GM12878 (cell line): Measurements from ENCODE around the gene SFXN2. TPM values are rescaled to one million over a fixed set of nuclear protein-coding genes. Genes with fewer than 3 reads are reported as not detected.

Experiments
- BCL11A ChIP-seq: IDR thresholded peaks from 2 replicates; pipeline ENCODE4 v1.6.1; 2011; ENCODE audit warnings: low read depth, low read length
- FOS ChIP-seq: IDR thresholded peaks from 3 replicates; pipeline ENCODE4 v1.6.1; 2011; ENCODE audit warnings: borderline replicate concordance; ENCODE audit not compliant: insufficient read length; ENCODE audit errors: extremely low read depth
- RB1 ChIP-seq: fragments of 450-650 bp; formaldehyde crosslinking; IDR thresholded peaks from 2 replicates; pipeline ENCODE4 v1.6.1; 2017; ENCODE audit warnings: mild to moderate bottlenecking, borderline replicate concordance
- polyA plus RNA-seq, 11 experiments: library from polyadenylated mRNA; depleted of rRNA in 4 of 11; unstranded in 6 of 11; stranded (reverse) in 5 of 11; fragments of >200 nt; fragmentation: Nextera tagmentation in 4 of 11; fragmentation: Illumina TruSeq in 1 of 11; extraction: Ambion mirVana in 4 of 11; extraction: Trizol in 1 of 11; gene quantifications; 1 replicate in 1 of 11; 2 replicates in 10 of 11; pipeline versions ENCODE4 v1.2.1 to v1.2.3, GENCODE V29; 2011 to 2016; ENCODE audit warnings: inconsistent platforms in 2 of 11, missing spikeins in 2 of 11, low read depth in 1 of 11
- total RNA-seq, 4 experiments: library from RNA; depleted of rRNA in 3 of 4; stranded (reverse); fragments of >200 nt in 3 of 4; fragmentation: Illumina TruSeq in 1 of 4; extraction: Trizol in 1 of 4; gene quantifications; 2 replicates each; pipeline versions ENCODE4 v1.2.1 to v1.2.3, GENCODE V29; 2013 to 2021
- TF ChIP-seq, protein P1 (sequence below): fragments of 450-650 bp; IDR thresholded peaks from 2 replicates; pipeline ENCODE4 v1.6.1; 2017; ENCODE audit warnings: mild to moderate bottlenecking, moderate library complexity
- TF ChIP-seq, protein P2 (sequence below): fragments of 450-650 bp; IDR thresholded peaks from 2 replicates; pipeline ENCODE4 v1.6.1; 2017; ENCODE audit warnings: low read depth, mild to moderate bottlenecking, moderate library complexity

The SFXN2 gene
- total and polyA plus RNA-seq, 10 of the 15 experiments (the other 5 are each of a cell fraction or from before 2014, with no cell fraction given), result 8.8 to 22.5 (median 18.5) TPM

- TF ChIP-seq, protein P1, sequence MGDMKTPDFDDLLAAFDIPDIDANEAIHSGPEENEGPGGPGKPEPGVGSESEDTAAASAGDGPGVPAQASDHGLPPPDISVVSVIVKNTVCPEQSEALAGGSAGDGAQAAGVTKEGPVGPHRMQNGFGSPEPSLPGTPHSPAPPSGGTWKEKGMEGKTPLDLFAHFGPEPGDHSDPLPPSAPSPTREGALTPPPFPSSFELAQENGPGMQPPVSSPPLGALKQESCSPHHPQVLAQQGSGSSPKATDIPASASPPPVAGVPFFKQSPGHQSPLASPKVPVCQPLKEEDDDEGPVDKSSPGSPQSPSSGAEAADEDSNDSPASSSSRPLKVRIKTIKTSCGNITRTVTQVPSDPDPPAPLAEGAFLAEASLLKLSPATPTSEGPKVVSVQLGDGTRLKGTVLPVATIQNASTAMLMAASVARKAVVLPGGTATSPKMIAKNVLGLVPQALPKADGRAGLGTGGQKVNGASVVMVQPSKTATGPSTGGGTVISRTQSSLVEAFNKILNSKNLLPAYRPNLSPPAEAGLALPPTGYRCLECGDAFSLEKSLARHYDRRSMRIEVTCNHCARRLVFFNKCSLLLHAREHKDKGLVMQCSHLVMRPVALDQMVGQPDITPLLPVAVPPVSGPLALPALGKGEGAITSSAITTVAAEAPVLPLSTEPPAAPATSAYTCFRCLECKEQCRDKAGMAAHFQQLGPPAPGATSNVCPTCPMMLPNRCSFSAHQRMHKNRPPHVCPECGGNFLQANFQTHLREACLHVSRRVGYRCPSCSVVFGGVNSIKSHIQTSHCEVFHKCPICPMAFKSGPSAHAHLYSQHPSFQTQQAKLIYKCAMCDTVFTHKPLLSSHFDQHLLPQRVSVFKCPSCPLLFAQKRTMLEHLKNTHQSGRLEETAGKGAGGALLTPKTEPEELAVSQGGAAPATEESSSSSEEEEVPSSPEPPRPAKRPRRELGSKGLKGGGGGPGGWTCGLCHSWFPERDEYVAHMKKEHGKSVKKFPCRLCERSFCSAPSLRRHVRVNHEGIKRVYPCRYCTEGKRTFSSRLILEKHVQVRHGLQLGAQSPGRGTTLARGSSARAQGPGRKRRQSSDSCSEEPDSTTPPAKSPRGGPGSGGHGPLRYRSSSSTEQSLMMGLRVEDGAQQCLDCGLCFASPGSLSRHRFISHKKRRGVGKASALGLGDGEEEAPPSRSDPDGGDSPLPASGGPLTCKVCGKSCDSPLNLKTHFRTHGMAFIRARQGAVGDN, result no peak
- TF ChIP-seq, protein P2, sequence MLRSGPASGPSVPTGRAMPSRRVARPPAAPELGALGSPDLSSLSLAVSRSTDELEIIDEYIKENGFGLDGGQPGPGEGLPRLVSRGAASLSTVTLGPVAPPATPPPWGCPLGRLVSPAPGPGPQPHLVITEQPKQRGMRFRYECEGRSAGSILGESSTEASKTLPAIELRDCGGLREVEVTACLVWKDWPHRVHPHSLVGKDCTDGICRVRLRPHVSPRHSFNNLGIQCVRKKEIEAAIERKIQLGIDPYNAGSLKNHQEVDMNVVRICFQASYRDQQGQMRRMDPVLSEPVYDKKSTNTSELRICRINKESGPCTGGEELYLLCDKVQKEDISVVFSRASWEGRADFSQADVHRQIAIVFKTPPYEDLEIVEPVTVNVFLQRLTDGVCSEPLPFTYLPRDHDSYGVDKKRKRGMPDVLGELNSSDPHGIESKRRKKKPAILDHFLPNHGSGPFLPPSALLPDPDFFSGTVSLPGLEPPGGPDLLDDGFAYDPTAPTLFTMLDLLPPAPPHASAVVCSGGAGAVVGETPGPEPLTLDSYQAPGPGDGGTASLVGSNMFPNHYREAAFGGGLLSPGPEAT, result no peak
- TF ChIP-seq FOS (no peak), BCL11A (no peak), RB1 (no peak)
- TF ChIP-seq, all 136 proteins: peak for 0
These were observed 45.9 kb upstream of the SFXN2 start (continued) for GRCh38 chr10:102668326-102669107.
